GM08714 (cell line): Measurements from ENCODE around the gene ITPK1.

Experiments
- H3K4me3 ChIP-seq: fragments of 200-500 bp; sonication (Bioruptor generic); 2 replicates; pipeline ENCODE4 v1.5.1; 2014; ENCODE audit warnings: mild to moderate bottlenecking, low read length, inconsistent platforms
- ZNF274 ChIP-seq: IDR thresholded peaks from 2 replicates; pipeline ENCODE4 v1.6.1; 2012; ENCODE audit warnings: mild to moderate bottlenecking, low read depth, low read length

Gene ITPK1

DNA sequence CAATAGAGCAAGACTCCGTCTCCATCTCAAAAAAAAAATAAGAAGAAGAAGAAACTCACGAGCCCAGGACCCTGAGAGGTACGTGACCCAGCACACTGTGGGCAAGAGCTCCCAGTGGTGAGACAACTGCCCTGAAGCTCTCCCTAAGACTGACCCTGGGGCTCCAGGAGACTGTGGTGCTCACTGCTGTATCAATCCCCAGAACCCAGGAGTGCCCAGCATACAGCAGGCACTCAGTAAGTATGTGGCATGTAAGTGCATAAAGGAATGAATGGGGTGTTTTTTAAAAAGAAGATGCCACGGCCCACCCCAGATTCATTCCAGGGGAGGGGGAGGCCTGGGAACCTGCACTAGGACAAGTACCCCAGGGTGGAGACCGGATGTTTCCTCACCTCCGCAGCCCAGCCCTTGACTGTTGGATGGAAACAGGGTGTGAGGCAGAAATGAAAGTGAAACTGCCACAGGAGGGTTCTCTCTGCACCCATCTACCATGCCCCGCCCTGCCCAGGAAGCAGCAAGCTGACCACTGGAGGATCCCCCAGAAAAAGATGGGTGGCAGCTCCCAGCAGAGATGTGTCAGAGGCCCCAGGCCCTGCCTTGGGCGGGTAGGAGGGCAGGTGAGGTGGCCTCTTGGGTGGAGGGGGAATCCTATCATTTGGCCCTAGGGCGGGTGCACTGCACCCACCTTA, 12.2 kb downstream of the ITPK1 start:
- H3K4me3 ChIP-seq, result peak overlapping the region; percentile 7; the same call in 1 of the 2 replicates

DNA sequence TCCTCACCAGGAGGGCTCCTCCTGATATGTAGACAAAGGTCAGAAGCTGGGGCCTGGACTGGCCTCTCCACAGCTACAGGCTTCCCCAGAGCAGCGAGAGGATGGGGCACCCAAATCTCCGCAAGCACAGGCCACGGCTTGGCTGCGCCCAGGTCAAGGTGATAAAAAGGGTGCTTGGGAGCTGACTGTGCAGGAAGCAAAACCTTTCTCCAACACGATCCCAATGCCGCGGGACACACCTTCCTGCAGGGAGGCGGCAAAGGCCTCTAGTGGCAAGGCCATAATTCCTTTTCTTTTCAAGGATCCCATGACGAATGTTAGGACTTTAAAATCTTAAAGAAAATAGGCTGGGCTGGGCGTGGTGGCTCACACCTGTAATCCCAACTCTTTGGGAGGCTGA, 13.6 kb downstream of the ITPK1 start:
- no peak for TF ChIP-seq ZNF274
- H3K4me3 ChIP-seq, result no peak overlapping the region

More for the DNA sequence above, 12.2 kb downstream of the ITPK1 start:
- TF ChIP-seq ZNF274, result no peak

DNA sequence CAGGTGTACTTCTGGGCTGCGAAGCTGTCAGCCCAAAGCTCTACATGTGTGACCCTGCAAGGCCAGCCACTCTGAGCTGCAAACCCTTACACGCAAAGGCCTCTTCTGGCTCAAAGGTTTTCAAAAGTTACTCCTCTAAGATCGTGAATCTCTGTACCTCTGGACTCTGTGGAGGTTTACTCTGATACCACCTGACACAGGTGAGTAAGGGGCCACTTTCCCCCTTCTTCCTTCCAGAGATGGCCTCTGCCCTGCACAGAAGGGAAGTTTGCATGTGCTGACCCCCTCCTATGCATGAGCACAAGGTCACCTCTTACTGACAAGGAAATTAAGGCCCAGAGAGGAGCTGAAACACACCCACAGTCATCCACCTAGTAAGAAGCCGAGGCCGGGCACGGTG, 14.5 kb downstream of the ITPK1 start:
- no peak for TF ChIP-seq ZNF274
- H3K4me3 ChIP-seq, result no peak overlapping the region

DNA sequence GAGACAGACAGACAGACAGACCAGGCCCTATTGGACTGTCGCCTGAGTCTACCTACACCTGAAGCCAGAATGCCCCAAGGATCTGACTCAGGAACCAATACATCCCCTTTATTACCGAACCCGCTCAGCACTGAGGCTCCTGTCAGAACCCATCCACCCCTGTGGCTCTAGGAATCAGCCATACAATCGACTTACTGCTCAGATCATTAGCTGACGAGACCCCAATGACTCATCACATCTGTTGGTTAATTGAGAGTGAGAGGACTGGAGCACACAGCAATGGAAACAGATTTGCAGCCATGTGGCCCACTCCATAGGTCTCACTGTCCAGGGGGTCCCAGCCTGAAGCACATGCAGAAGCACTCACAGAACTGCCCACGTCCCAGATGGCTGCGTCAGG, 15.2 kb downstream of the ITPK1 start:
- TF ChIP-seq ZNF274, result no peak
- H3K4me3 ChIP-seq, result no peak overlapping the region

DNA sequence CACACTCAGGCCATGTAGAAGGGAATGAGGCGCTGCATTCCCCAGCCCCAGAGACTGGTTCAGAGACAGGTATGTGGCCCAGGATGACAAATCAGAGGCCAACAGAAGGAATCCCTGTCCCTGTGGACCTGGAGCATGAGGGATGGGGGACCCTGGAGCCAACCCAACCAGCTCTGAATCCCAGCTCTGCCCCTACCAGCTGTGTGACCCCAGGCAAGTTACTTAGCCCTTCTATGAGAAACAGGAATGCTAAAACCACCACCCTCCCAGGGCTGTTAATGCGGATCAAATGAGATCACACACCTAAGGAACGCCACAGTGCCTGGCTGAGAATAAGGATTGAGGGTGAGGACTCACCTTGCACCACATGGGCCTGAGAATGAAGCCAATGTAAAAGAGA, 15.6 kb downstream of the ITPK1 start:
- no peak for TF ChIP-seq ZNF274
- no peak overlapping the region for H3K4me3 ChIP-seq

DNA sequence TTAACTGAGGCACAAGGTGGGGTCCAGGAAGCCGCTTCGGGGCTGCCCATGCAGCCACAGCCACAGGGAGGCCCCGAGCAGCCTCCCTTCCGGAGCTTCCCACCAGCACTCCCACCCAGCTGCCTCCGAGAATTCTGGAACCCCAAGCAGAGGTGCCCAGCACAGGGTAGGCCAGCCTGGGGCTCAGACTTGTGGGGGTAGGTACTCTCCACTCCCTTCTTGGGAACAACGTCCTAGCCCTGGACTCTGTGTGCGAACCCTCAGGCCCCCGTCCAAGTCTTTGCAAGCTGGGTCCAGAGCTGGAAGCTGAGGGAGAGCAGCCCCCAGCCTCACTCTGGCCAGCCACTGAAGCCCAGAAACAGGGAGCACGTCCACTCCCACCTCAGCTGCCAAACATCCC, 16.1 kb downstream of the ITPK1 start:
- no peak overlapping the region for H3K4me3 ChIP-seq
- no peak for TF ChIP-seq ZNF274

DNA sequence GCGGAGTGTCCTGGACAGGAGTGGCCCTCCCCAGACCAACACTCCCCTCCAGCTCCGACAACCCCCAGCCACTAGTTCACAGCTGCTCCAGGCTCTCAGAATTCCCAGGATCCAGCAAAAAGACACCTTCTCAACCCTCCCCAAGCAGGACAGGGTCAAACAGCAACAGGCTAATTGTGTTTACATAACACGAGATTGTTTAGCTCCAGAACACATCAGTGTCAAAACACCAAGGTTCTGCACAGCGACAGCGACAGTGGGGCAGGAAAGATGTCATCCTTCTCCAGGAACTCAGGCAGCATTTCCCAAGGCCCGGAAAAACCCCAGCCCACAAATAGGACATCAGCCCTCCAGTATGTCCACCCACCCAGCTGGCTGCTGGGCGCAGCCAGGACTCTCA, 16.5 kb downstream of the ITPK1 start:
- H3K4me3 ChIP-seq, result no peak overlapping the region
- TF ChIP-seq ZNF274, result no peak

DNA sequence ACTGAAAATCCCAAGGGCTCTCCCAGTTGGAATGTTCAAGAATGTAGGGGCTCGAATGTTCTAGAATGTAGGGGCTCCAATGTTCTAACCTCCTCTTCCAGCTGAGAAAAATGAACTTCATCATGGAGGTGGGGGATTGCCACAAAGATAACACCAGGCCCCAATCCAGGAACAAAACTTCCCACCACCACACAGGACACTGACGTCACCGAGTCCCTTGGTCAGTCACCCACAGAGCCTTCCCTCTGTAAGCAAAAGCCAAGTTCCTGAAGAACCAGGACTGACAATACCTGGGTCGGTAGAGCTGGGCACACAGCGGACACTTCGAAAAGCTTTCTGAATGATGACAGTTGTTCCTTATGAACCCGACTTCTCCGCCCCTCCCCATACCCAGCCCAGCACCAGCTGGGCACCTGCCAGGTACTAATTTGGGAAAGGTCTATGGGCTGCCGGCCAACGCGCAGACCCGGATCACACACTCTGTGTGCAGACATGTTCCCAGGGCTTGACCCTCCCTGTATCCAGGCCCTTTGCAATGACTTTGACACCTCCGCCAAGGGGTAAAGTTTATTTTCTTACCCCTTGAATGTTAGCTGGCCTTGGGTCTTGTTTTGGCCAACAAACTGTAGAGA, 18.9 kb downstream of the ITPK1 start:
- no peak for TF ChIP-seq ZNF274

DNA sequence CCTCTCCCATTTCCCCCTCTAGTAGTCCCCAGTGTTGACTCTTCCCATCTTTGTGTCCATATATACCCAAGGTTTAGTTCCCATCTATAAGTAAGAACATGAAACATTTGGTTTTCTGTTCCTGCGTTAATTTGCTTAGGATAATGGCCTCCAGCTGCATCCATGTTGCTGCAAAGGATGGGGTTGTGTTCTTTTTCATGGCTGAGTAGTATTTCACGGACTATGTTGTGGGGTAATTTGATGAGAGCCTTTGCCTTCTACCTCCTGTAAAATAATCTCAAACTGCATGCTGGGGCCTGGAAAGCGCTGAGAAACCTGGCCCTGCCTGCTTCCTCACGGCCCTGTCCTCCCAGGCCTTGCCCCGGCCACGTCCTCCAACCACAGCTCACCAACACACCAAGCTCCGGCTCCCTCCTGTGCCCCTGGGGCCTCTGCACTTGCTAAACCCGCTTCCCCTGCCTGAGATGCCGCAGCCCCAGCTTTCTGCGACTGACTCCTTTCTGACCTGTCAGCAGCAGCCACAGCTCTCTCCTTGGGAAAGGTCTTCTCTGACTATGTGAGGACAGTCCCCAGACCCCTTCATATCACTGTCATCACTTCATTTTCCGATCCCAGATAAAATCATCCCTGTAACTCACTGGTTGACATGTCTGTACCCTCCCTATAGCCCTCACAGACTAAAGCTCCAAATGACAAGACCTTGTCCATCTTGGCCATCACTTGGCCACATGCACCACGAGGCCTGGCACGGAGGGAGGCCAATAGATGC, 19.8 kb downstream of the ITPK1 start:
- no peak for TF ChIP-seq ZNF274
- H3K4me3 ChIP-seq, result no peak overlapping the region

More for the DNA sequence above, 18.9 kb downstream of the ITPK1 start:
- no peak overlapping the region for H3K4me3 ChIP-seq

DNA sequence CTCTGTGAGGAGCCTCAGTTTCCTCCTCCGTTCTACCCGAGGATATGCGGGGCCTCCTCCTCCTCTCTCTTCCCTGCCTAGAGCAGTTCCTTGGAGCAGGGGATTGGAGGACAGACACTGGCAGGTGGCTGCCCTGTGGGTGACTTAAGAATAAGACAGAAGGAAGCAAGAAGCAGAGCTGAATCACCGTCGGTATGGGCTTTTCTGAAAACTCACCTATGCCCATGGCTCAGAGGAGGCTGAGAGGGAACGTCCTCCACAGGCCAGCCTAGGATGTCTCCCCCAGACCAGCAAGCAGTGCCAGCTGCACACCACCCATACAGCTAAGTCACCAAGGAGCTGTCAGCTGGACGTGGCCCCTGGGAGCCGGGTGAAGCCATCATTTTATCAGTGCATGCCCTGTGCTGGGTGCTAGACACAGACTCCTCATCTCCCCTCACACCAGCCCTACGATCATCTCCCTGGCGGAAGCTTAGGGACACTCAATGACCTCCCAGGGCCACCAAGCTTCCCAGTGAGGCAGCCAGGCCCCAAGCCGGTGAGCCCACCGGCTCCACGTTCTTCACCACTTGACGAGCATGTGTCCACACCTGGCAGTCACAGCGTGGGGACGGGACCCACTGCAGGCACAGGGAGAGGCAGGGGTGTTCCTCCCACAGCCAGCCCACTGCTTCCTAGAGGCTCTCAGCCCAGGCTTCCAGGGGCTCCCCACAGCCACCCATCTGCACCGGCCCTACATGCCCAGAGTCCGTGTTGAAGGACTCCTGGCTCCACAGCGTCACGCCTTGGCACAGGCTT, 21.4 kb downstream of the ITPK1 start:
- no peak overlapping the region for H3K4me3 ChIP-seq
- no peak for TF ChIP-seq ZNF274

DNA sequence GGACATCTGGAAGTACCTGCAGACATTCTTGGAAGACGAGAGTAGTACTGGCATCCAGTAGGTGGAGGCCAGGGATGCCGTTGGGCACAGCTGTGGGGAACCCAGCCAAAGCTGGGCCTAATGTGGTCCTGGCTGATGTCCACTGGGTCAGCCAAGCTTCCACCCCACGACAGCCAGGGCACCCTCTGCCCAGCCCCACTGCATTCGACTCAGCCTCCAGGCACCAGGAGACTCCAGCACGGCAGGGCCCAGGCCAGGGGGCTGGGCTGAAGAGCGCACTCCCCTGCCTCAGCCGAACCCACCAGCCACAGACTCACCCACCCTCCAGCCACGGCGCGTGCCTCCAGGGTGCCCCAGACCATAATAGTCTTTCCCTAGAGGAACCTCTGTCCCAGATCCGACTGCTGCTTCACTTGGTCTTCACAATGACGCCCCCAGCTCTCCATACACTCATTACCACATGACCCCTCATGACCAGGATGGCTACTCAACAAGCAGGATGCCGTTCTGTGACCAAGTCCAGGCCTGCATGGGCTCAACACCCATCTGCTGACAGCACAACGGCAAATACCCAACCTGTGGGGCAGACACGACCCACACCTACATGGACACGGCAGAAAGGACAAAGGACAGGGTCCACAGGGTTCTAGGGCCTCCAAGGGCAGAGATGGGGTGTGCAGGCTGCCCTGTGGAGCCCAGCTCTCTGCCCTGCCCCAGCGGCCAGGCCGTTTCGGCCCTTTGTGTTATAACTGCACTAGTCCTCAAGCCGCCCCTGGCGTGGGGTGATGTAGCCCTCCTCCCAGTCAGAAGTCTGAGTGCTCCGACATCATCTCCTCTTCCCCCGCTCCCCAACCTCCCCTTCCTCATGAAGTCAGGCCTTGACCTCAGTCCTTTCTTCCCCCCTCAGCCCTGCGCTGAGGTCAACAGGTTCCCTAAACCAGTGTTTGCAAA, 22.8 kb downstream of the ITPK1 start:
- no peak for TF ChIP-seq ZNF274
- H3K4me3 ChIP-seq, result no peak overlapping the region

DNA sequence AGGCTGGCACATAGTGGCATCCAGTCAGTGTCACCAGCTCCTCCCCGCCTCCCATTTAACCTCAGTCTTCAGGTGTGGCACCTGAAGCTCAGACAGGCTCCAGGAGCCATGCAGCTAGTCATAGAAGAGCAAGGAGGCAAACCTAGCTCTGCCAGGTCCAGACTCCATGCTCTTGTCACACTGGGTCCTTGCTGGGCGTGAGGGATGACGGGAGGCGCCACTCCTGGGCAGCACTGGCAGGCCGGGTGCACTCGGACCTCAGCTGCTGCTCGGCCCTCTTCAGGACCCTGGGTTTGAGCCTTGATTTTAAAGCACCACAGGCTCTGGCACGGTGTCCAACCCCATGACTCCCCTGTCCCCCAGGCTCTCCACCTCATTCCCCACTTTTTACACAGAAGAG, 24.1 kb downstream of the ITPK1 start:
- TF ChIP-seq ZNF274, result no peak
- H3K4me3 ChIP-seq, result no peak overlapping the region
